ENCODE measurements around the gene PRRG4.
"Not testable (repeated sequence)": the region's sequence is repeated elsewhere in the genome, so short reads cannot be mapped to it uniquely, and the experiment has no call there.

PRRG4 gene

DNA sequence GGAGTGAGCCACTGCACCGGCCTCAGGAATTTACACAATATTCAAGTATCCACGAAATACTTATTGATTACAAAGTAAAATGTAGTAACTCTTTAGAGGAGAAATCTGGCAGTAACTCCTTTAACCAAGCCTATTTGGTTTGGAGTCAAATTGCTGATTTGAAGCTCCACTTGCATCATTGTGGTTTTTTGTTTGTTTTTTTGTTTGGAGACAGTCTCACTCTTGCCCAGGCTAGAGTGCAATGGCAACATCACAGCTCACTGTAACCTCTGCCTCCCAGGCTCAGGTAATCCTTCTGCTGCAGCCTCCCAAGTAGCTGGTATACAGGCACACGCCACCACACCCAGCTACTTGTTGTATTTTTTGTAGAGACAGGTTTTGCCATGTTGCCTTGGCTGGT, 56.5 kb downstream of the PRRG4 start:
- no peak for DNase-seq

DNA sequence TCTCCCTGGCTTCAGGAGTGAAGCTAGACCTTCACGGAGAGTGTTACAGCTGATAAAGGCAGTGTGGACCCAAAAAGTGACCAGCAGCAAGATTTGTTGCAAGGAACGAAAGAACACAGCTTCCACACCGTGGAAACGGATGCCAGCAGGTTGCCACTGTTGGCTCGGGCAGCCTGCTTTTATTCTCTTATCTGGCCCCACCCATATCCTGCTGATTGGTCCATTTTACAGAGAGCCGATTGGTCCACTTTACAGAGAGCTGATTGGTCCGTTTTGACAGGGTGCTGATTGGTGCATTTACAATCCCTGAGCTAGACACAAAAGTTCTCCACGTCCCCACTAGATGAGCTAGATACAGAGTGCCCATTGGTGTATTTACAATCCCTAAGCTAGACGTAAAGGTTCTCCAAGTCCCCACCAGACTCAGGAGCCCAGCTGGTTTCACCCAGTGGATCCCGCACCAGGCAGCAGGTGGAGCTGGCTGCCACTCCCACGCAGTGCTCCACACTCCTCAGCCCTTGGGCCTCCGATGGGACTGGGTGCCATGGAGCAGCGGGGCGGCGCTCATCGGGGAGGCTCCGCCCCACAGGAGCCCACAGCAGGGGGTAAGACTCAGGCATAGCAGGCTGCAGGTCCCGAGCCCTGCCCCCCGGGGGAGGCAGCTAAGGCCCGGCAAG, 58.1 kb downstream of the PRRG4 start:
- DNase-seq: not testable (repeated sequence)

DNA sequence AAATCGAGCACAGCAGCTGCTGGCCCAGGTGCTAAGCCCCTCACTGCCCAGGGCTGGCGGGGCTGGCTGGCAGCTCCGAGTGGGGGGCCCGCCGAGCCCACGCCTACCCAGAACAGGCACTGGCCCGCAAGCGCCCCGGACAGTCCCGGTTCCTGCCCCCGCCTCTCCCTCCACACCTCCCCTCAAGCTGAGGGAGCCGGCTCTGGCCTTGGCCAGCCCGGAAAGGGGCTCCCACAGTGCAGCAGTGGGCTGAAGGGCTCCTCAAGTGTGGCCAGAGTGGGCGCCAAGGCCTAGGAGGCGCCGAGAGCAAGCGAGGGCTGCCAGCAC, 58.6 kb downstream of the PRRG4 start:
- DNase-seq: not testable (repeated sequence)

DNA sequence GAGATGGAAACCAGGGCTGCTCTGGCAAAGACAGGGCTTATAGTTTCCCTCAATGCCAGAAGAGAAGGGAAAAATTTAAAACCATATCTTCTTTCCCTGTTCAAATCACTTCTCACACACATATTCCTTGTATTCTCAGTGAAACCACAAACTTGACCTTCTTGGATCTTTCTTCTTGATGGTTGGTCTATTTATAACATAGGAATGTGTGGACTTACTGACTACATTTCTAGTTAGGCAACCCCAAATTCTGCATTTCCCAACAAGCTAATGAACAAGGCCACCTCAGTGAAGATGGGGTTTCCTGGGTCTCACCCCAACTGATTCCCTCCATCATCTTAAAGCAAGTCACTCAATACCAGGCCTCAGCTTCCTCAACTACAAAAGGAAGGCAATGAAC, 59.1 kb downstream of the PRRG4 start:
- DNase-seq: peak; percentile 22

DNA sequence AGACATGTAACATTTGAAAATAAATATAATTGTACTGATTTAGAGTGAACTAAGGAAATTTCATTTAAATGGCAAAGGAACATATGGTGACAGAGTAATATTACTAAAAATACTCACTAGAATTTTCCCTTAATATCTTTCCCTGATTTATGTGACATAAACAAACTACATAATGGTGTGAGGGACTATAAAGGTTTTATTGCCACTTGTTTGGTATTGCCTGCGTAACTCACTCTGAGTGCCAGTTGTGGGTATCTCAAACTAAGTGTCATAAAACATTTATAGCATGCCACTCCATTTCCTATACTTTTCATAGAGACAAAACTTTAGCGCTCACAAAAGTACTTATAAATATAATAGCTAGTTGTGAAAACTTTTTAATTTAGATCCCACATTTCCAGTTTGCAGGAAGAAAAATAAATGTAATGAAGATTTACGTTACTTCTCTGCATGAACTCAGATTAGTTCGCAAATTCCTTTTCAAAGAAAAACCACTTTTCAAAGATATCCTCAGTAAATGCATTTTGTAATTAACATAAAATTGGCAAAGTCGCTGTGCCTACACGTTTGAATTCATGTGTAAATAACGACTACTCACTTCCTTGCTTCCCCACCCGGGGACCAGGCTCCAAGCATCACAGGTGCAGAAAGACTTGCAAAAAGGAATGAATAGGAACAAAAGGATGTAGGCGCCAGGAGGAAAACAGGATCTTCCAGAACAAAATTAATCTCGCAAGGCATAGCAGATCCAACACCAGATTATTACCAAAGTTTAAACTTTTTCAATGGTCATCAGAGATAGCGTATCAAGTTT, 61.3 kb downstream of the PRRG4 start:
- DNase-seq: no peak

DNA sequence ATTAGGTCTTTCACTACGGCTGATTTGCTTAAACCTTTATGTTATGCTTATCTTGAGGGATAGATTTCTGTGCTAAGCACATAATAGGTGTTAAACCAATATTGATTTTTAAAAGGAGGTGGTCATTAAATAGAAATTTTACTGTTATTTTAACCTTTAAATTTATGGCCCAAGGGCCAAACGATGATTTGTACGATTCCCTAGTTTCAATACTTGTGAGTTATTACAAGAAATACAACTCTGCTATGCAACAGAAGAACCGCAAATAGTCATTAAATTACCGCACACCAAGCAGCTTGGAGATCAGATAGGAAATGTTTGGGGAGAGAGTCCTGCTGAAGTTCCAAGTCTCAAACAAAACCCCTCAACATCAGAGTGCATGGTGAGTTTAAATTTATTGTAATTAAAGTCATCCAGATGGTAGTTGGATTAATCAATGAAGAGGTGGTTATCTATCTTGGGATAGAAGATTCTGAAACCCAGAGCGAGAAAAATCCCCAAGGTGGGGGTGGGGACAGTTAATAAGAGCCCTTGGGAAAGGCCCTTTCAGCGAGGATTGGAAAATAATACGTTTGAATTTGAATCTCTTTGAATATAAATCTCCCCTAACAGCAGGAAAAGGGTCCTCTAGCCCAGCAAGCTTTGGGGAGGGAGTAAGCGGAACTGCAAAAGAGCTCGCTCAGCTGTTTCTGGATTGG, 62.1 kb downstream of the PRRG4 start:
- DNase-seq: peak; percentile 10

DNA sequence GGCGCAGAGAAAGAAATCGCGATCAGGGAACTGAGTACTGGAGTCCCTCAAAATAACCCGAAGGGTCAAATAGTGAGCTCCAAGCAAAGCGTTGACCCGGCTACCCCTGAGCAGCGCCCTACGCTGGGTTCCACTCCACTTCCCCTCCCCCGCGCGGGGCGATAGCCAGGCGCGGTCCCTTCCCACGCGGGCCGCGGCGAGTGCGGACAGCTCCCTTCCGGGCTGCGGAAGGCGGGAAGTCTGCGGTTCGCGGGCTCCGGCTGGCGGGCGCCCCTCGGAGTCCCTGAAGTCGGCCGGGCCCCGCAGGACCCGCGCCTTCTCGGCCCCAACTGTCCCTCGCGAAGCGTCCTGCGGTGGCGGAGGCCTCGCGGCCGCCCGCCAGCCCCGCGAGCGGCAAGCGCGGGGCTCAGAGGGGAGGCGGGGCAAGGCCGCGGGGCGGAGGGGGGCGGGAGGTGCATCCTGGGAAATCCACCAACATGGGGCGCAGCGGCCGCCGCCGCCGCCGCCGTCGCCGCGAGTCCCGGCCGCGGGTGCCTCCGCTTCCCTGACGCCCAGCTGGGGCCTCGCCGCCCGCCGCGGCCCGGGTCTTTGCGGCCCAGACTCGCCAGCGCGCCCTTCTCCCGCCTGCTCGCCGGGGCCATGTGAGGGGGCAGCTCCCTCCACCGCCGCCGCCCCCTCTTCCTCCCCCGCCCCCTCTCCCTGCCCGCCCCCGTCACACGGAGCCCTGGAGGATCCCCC, 62.8 kb downstream of the PRRG4 start, which contains the start of gene QSER1:
QSER1 (plus strand) TSS at position 457 of the 738 bp plus-strand sequence. CDS start 315 bp downstream, outside the sequence.
- DNase-seq: peak; percentile 73

DNA sequence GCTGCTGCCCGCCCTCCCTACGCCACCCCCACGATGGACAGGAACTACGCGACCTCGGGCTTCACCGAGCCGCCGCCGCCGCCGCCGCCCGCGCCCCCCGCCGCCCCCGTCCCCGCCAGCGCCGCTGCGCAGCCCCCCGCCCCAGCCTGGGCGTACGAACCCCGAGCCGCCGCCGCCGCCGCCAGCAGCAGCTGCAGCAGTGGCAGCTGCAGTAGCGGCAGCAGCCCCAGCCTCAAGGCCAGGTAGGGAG, 63.3 kb downstream of the PRRG4 start:
- DNase-seq: no peak

DNA sequence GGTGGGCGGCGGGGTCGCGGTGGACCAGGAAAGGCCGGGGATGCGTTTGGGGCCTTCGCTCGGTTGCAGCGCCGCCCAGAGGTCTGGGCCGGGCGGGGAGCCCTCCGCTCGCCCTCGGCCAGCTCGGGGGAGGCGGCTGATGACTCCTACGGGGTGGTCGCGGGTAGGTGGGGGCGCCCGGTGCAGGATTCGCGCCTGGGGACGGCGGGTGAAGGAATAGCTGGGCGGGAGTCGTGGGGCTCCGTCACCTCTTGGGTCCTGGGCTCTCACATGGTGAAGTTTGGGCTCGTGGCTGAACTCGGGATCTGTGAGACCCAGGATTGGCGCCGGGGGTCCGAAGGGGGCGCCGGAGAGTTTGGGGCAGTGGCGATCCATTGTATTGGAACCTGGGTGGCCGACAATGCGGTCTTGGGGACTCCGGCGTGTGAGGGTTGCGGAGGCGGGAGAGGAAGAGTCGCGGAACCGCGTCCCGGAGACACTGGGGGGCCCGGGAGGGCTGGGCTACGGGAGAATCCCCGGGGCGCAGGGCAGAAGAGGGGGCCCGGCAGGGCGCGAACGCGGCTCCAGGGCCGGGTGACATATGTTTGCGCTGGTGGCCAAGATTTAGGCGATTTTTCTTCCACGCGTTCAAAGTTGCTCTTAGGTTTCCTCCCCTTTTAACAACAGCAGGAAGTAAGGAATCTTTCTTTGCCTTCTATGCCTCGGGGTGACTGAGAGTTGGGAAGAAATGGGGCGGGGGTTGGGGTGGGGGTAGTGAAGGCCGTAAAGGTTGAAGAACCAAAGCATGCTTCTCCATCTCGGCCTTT, 63.8 kb downstream of the PRRG4 start:
- DNase-seq: peak; percentile 52

DNA sequence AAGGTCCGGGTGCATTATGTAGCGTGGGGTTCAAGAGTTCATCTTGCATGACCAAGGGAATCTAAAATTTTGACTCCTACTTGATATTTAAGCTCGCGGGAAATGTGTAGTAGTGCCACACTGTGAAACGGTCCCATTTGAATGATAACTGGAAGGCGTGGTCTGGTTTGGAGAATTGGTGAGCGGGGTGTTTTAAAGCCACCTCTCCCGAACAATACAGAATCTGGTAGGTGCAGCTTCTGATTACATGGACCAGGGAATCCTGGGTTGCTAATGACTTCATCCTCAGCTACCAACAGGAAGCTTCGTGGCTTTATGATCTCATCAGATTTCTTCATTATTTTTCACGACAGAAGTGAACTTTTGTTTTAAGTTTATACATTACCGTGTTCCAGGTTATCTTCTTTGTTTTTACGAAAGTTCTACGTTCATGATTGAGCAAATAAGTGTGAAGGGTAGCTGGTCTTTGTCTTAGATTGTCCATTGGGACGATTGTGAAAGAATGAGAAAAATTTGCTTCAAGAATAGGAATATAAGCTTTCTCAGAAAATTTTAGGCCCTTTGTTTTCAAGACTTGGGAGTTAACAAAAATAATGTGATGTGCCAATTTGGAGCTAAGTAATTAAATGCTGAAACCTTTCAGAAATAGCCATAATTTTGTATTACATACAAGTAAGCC, 64.6 kb downstream of the PRRG4 start:
- DNase-seq: peak; percentile 73

DNA sequence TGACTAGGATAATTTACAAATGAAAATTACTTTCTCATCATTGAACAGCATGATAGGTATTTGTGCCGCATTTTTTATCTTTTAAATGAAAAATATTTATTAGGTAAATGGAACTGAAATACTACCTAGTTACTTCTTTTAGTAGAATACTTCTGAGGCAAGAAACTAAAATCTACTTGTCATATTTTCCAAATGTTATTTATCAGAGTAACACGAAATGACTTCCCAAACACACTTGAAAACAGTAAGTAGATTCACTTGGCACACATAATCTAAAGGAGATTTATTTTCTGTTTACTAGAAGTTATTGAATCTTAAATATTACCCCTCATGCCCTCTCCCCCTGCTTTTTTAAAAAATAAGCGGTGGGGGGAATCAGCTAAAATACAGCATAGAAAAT, 65.2 kb downstream of the PRRG4 start:
- no peak for DNase-seq

DNA sequence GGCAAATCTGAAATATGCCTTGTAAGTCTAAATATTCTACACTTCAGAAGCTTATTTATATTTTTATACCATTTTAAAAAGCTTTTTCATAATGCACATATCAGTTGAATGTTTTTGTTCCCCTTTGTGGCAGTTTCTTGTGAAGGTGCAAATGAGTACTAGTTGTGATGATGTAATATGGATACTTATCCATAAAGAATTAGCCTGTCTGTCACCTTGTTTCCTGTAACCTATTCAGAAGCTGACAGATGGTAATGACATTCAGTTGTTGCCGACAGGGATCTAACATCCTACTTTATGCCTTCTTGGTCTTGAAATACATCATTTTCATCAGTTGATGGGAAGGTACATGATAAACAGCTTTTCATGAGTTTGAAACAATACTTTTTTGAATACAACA, 65.7 kb downstream of the PRRG4 start:
- DNase-seq: no peak

DNA sequence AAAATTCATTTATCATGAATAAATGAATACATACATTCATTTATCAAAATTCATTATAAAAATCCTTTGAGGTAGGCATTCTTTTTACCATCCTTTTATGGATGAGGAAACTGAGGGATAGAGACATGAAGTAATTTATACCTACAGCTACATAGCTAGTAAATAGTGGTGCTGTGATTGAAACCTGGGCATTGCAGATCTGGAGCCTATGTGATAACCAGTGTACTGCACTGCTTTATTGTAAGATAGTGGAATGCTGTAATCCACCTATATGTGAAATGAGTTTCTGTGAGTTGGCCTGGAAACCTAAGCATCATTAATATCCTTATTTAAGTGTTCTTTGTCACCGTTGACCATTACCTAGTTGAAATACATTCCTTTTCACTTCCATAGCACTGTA, 67.4 kb downstream of the PRRG4 start:
- DNase-seq: no peak

DNA sequence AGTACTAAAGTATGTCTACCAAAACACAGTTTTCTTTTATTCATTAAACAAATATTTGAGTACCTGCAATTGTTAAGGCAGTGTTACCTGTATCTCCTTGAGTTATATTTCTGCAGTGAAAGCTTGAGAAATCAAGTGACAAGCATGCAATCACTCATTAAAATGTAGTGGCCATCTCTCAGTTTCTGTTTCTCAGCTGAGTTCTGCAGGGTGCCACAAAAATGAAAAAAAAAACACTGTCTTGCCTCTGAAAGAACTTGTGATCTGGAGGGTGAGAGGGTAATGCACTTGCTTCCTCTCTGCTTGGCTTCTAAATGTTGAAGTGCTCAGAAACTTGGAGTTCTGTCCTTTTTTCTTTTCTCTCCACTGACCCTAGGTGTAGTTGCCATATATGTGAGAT, 69.7 kb downstream of the PRRG4 start:
- no peak for DNase-seq

DNA sequence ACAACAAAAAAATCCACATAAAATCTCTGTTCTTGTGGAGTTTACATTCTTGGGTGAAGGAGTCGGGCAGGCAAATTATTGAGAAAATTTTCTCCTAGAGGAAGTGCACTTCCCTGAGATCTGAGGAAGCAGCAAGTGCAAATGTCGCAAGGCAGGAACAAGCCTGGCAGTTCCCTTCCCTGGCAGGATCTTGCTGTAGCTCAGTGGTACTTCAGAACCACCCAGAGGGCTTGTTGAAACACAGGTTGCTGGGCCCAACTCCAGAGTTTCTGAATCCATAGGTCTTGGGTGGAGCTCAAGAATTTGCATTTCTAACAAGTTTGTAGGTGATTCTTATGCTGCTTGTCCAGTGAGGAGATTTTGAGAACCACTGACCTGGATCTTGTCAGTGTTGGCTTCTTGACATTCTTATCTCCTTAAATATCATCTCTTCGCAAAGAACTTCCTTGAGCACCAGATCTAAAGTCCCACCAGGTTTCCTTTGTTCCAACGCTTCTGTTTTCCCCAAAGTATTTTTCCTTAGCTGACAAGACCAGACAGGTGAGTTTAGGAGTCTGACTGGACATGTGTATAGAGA, 72.5 kb downstream of the PRRG4 start:
- no peak for DNase-seq

DNA sequence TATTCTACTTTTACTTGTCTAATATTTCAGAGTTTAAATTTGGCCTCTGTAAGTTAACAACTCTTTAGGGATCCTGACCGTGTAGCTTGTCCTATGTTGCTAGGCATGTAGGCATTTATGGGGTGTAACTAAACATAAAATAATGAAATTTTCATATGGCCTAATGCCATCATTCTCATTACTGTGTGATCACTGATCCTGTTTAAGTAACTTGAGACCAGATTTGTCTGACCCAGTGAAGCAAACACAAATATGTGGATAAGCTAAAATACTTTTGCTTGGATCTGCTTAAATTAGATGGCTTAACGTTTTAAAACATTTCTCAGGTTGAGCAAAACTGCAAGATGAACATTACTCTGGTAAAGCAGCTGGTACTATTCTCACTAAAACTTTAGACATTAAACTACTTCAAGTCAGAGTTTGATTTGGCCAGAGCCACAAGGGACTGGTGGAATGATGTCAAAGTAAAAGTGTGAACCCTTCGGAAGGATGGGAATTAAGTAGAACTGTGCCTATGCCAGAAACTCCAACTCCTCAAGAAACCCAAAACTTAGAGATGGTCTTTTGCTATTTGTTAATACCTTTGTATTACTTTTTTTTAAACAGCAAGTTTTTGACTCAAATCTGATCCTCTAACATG, 75.4 kb downstream of the PRRG4 start:
- DNase-seq: peak; percentile 2

Measured in fibroblast of skin of scalp (primary cell).